ENCODE data around the gene NDUFB10.

DNA sequence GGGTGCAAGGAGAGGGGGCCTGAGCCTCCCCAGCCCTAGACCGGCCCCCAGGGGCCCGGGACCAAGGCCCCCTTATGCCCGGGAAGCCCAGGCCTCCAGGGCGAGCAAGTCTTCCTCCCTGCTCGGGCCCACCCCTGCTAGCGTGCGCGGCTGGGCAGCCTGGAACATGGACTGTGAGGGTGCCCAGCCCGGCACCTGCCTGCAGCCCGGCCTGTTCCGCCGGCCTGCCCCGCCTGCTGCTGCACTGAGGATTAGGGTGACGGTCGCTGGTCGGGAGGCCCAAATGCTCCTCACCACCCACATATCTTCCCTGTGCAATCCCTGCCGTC, 47.2 kb upstream of the NDUFB10 start:
- TF ChIP-seq, protein P1, sequence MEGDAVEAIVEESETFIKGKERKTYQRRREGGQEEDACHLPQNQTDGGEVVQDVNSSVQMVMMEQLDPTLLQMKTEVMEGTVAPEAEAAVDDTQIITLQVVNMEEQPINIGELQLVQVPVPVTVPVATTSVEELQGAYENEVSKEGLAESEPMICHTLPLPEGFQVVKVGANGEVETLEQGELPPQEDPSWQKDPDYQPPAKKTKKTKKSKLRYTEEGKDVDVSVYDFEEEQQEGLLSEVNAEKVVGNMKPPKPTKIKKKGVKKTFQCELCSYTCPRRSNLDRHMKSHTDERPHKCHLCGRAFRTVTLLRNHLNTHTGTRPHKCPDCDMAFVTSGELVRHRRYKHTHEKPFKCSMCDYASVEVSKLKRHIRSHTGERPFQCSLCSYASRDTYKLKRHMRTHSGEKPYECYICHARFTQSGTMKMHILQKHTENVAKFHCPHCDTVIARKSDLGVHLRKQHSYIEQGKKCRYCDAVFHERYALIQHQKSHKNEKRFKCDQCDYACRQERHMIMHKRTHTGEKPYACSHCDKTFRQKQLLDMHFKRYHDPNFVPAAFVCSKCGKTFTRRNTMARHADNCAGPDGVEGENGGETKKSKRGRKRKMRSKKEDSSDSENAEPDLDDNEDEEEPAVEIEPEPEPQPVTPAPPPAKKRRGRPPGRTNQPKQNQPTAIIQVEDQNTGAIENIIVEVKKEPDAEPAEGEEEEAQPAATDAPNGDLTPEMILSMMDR (IDR thresholded peaks at IDR 0.05): no peak
- TF ChIP-seq EP300 (IDR thresholded peaks at IDR 0.05) (no peak), POLR2A (IDR thresholded peaks at IDR 0.05; ENCODE audit: low read depth) (no peak), POLR2AphosphoS5 (IDR thresholded peaks at IDR 0.05) (no peak)

Data from esophagus muscularis mucosa (tissue), 4 donors.